HepG2 (cell line): ENCODE data around the gene NAPEPLD.

Experiments
- CTCF ChIP-seq: sonication (generic); formaldehyde crosslinking; IDR thresholded peaks from 2 replicates; pipeline ENCODE4 v1.5.0; 2020; ENCODE audit warnings: mild to moderate bottlenecking, missing genetic modification reagents, moderate library complexity
- DPF2 ChIP-seq: sonication (generic); formaldehyde crosslinking; IDR thresholded peaks from 2 replicates; pipeline ENCODE4 v1.4.0; 2020; ENCODE audit warnings: mild to moderate bottlenecking, low read depth, missing genetic modification reagents, borderline replicate concordance
- EHMT2 ChIP-seq: fragments of 200-600 bp; sonication (generic); IDR thresholded peaks from 2 replicates; pipeline ENCODE4 v1.7.0; 2017; ENCODE audit warnings: antibody characterized with exemption, low read depth, low read length, borderline replicate concordance
- GTF2F1 ChIP-seq: fragments of 150-350 bp; IDR thresholded peaks from 2 replicates; pipeline ENCODE4 v1.6.1; 2014; ENCODE audit warnings: low read length
- HOXA9 ChIP-seq: sonication (generic); formaldehyde crosslinking; IDR thresholded peaks from 2 replicates; pipeline ENCODE4 v1.8.1; 2022; ENCODE audit warnings: missing genetic modification reagents, mild to moderate bottlenecking, moderate library complexity, borderline replicate concordance
- NFYB ChIP-seq: sonication (generic); formaldehyde crosslinking; IDR thresholded peaks from 2 replicates; pipeline ENCODE4 v1.4.0; 2020; ENCODE audit warnings: missing genetic modification reagents
- PBX2 ChIP-seq: IDR thresholded peaks from 2 replicates; pipeline ENCODE4 v1.6.1; 2016; ENCODE audit warnings: control low read depth
- RERE ChIP-seq: IDR thresholded peaks from 2 replicates; pipeline ENCODE4 v1.6.1; 2016; ENCODE audit warnings: low read depth, missing genetic modification reagents, missing compliant biosample characterization
- RFXANK ChIP-seq: IDR thresholded peaks from 2 replicates; pipeline ENCODE4 v1.6.1; 2016
- TBL1XR1 ChIP-seq: fragments of 150-350 bp; IDR thresholded peaks from 2 replicates; pipeline ENCODE4 v1.6.1; 2014; ENCODE audit warnings: borderline replicate concordance, low read length; ENCODE audit not compliant: partially characterized antibody
- ZBTB46 ChIP-seq: sonication (generic); formaldehyde crosslinking; IDR thresholded peaks from 2 replicates; pipeline ENCODE4 v1.4.0; 2020; ENCODE audit warnings: mild to moderate bottlenecking, missing genetic modification reagents, borderline replicate concordance

GRCh38 chr7:103082497-103082896, 66.4 kb downstream of the NAPEPLD start:
- TF ChIP-seq EHMT2: no peak
- TF ChIP-seq TBL1XR1: no peak
- TF ChIP-seq CTCF (CRISPR knock-in tag): no peak
- TF ChIP-seq RFXANK: no peak
- TF ChIP-seq RERE (CRISPR knock-in tag): no peak
- no peak for TF ChIP-seq GTF2F1
- TF ChIP-seq DPF2 (CRISPR knock-in tag): no peak
- TF ChIP-seq HOXA9 (CRISPR knock-in tag): no peak
- no peak for TF ChIP-seq PBX2 (CRISPR knock-in tag)
- TF ChIP-seq ZBTB46 (CRISPR knock-in tag): no peak
- no peak for TF ChIP-seq NFYB
